ENCODE results near the gene PSG7. TPM values are rescaled to one million over a fixed set of nuclear protein-coding genes. Genes with fewer than 3 reads are reported as not detected.
"Not testable (repeated sequence)": the region's sequence is repeated elsewhere in the genome, so short reads cannot be mapped to it uniquely, and the experiment has no call there.

The PSG7 gene
- total RNA-seq, 4 donors from 2014 or later, result not detected

GRCh38 chr19:42881279-42881678 is 55.7 kb downstream of the PSG7 start:
- WGBS, 2 donors, result 62 to 76% methylated on average over 8 of the region's 8 CpGs
- H3K27me3 ChIP-seq; H3K9me3 ChIP-seq; intact Hi-C loops (cut with DNase I); DNase-seq; H3K27ac ChIP-seq; H3K36me3 ChIP-seq; H3K4me1 ChIP-seq; H3K4me3 ChIP-seq (replicated peaks in 1 of 3): not testable (repeated sequence)
- TF ChIP-seq, protein P1, sequence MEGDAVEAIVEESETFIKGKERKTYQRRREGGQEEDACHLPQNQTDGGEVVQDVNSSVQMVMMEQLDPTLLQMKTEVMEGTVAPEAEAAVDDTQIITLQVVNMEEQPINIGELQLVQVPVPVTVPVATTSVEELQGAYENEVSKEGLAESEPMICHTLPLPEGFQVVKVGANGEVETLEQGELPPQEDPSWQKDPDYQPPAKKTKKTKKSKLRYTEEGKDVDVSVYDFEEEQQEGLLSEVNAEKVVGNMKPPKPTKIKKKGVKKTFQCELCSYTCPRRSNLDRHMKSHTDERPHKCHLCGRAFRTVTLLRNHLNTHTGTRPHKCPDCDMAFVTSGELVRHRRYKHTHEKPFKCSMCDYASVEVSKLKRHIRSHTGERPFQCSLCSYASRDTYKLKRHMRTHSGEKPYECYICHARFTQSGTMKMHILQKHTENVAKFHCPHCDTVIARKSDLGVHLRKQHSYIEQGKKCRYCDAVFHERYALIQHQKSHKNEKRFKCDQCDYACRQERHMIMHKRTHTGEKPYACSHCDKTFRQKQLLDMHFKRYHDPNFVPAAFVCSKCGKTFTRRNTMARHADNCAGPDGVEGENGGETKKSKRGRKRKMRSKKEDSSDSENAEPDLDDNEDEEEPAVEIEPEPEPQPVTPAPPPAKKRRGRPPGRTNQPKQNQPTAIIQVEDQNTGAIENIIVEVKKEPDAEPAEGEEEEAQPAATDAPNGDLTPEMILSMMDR (IDR thresholded peaks at IDR 0.05), result peak in 1 of 6 experiments; percentile 26

GRCh38 chr19:42880621-42881020 is 56.4 kb downstream of the PSG7 start:
- DNase-seq; H3K4me3 ChIP-seq (replicated peaks in 1 of 3); H3K27ac ChIP-seq; H3K27me3 ChIP-seq; H3K4me1 ChIP-seq; intact Hi-C loops (cut with DNase I); H3K9me3 ChIP-seq; H3K36me3 ChIP-seq: not testable (repeated sequence)
- WGBS, 2 donors, result 87 to 93% methylated on average over 7 to 9 of the region's 9 CpGs

DNA sequence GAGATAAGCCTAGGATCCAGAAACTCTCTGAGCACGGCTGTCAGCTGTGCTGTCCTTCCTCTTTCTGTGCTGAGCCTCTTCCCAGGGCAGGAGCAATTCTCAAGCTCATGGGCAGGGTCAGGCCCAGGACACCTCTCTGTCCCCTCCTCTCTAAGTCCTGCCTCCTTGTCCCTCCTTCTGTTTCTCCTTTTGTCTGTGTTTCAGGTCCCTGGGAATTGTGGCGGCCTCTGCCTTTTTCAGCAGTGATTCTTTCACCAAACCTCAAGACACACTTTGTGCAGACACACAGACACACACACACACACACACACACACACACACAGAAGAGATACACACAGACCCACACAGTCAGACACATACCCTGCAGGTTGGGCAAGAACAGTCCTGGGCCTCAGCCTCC is 57.4 kb downstream of the PSG7 start, which contains the start of gene PSG1:
TSS of gene PSG1 (minus strand) at position 101 of the 400 bp plus-strand sequence. CDS start 132 bp downstream, outside the sequence.
- Histone ChIP-seq H3K9me3 (no peaks in the 10 kb centered on the region), H3K27me3 (no peaks in the 10 kb centered on the region), H3K36me3 (no peaks in the 10 kb centered on the region), H3K27ac (no peak within 1 kb of the TSS), H3K4me1 (peaks cover 0 to 3% of the 10 kb centered on the region in 2 donors), H3K4me3 (replicated peaks in 1 of 3) (no peak within 1 kb of the TSS)
- no peak for DNase-seq
- intact Hi-C loops (cut with DNase I), result no loop called here
- TF ChIP-seq, protein P1 (IDR thresholded peaks at IDR 0.05), result no peak
- TF ChIP-seq POLR2A (IDR thresholded peaks at IDR 0.05), result no peak
- 30 to 59% methylated on average over 2 of the region's 2 CpGs for WGBS, 2 donors

GRCh38 chr19:42876596-42876995 is 60.4 kb downstream of the PSG7 start:
- H3K9me3 ChIP-seq; intact Hi-C loops (cut with DNase I); H3K4me1 ChIP-seq; H3K27me3 ChIP-seq; H3K27ac ChIP-seq; H3K36me3 ChIP-seq; DNase-seq; H3K4me3 ChIP-seq (replicated peaks in 1 of 3): not testable (repeated sequence)

- H3K36me3 ChIP-seq; H3K27ac ChIP-seq; H3K9me3 ChIP-seq; H3K4me3 ChIP-seq (replicated peaks in 1 of 3); H3K27me3 ChIP-seq; intact Hi-C loops (cut with DNase I); DNase-seq; H3K4me1 ChIP-seq: not testable (repeated sequence)
- 56% methylated on average over 1 of the region's 1 CpG for WGBS, 2 donors
Measured at GRCh38 chr19:42875881-42876280, 61.1 kb downstream of the PSG7 start.

- H3K4me1 ChIP-seq; H3K4me3 ChIP-seq (replicated peaks in 1 of 3); H3K9me3 ChIP-seq; DNase-seq; intact Hi-C loops (cut with DNase I); H3K27me3 ChIP-seq; H3K36me3 ChIP-seq; H3K27ac ChIP-seq: not testable (repeated sequence)
- 67 to 85% methylated on average over 4 of the region's 4 CpGs for WGBS, 2 donors
Measured at GRCh38 chr19:42874901-42875813, 61.9 kb downstream of the PSG7 start.

- DNase-seq; intact Hi-C loops (cut with DNase I); H3K4me3 ChIP-seq (replicated peaks in 1 of 3); H3K9me3 ChIP-seq; H3K36me3 ChIP-seq; H3K4me1 ChIP-seq; H3K27me3 ChIP-seq; H3K27ac ChIP-seq: not testable (repeated sequence)
- WGBS, 2 donors, result 63 to 75% methylated on average over 3 of the region's 3 CpGs
Measured at GRCh38 chr19:42874136-42874535, 62.9 kb downstream of the PSG7 start.

Other genes starting within 250 kb of the PSG7 start
- not detected for gene PSG3, start 196.7 kb downstream of the PSG7 start, total RNA-seq
- gene PSG8, start 171.5 kb downstream of the PSG7 start, total RNA-seq, result not detected
- 1 to 10 TPM in 1 of 4 donors, not detected in 3; 1.3 TPM for gene PSG1, start 57.5 kb downstream of the PSG7 start, total RNA-seq
- not detected for gene PSG6, start 19.3 kb downstream of the PSG7 start, total RNA-seq
- not detected for gene PSG11, start 89.3 kb upstream of the PSG7 start, total RNA-seq
- not detected for gene PSG2, start 145.5 kb upstream of the PSG7 start, total RNA-seq
- gene PSG5, start 249.3 kb upstream of the PSG7 start, total RNA-seq, result not detected

Data from thyroid gland (tissue), 4 donors.